IMR-90 (cell line): ENCODE measurements around the gene TBC1D9B. TPM values are rescaled to one million over a fixed set of nuclear protein-coding genes. Genes with fewer than 3 reads are reported as not detected.

ENCODE experiments used
- ATAC-seq: fragments of 200-7000 bp; cut with Tn5 transposase; 2 replicates; pipeline ENCODE4 v1.9.1; 2020; ENCODE audit warnings: low read depth, mild to moderate bottlenecking, moderate library complexity
- BruUV-seq: library from RNA; stranded (reverse); fragments of 400-500 nt; replicated peaks from 2 replicates; lab custom pipeline; 2021; lab: Mats Ljungman, UMichigan
- CTCF ChIA-PET: fragments of 300-600 bp; formaldehyde crosslinking; extraction: SDS; loops from one replicate; lab custom pipeline; 2021; ENCODE audit warnings: antibody characterized with exemption; lab: Yijun Ruan, JAX
- POLR2A ChIA-PET: fragments of 300-600 bp; sonication (Branson Sonifier 250); formaldehyde crosslinking; loops from one replicate; lab custom pipeline; 2022; ENCODE audit warnings: antibody characterized with exemption; ENCODE audit not compliant: unreplicated experiment; lab: Charles Lee
- DNase-seq: peaks from one replicate; pipeline ENCODE4 v3.0.0; 2013
- H2AFZ ChIP-seq: replicated peaks from 2 replicates; pipeline ENCODE3; 2013; ENCODE audit warnings: low read length, mild to moderate bottlenecking; ENCODE audit not compliant: poor library complexity
- H2AK5ac ChIP-seq: 2 replicates; pipeline ENCODE4 v1.6.1; 2013; ENCODE audit warnings: low read depth, low read length, inconsistent platforms
- H2AK9ac ChIP-seq: replicated peaks from 2 replicates; pipeline ENCODE3; 2013; ENCODE audit warnings: mild to moderate bottlenecking, low read depth, low read length, moderate library complexity; ENCODE audit not compliant: poor library complexity
- H2BK120ac ChIP-seq: 2 replicates; pipeline ENCODE4 v1.6.1; 2013; ENCODE audit warnings: low read depth, low read length, inconsistent platforms
- H2BK15ac ChIP-seq: 3 replicates; pipeline ENCODE4 v1.6.1; 2013; ENCODE audit warnings: low read depth, low read length, inconsistent platforms
- H2BK20ac ChIP-seq: 2 replicates; pipeline ENCODE4 v1.6.1; 2013; ENCODE audit warnings: low read depth, mild to moderate bottlenecking, inconsistent platforms, low read length, moderate library complexity
- H2BK5ac ChIP-seq: 2 replicates; pipeline ENCODE4 v1.6.1; 2013; ENCODE audit warnings: mild to moderate bottlenecking, low read depth, low read length, inconsistent platforms; ENCODE audit not compliant: poor library complexity, severe bottlenecking
- H3K14ac ChIP-seq: replicated peaks from 2 replicates; pipeline ENCODE4 v1.6.1; 2013; ENCODE audit warnings: low read depth, low read length, inconsistent platforms
- H3K18ac ChIP-seq: 2 replicates; pipeline ENCODE4 v1.6.1; 2013; ENCODE audit warnings: low read depth, low read length, control low read depth
- H3K23ac ChIP-seq: 2 replicates; pipeline ENCODE4 v1.6.1; 2013; ENCODE audit warnings: low read depth, low read length, inconsistent platforms
- H3K27ac ChIP-seq: 2 replicates; pipeline ENCODE4 v1.5.1; 2013; ENCODE audit warnings: mild to moderate bottlenecking, control low read depth, low read length; ENCODE audit not compliant: insufficient read depth
- H3K27me3 ChIP-seq: 2 replicates; pipeline ENCODE4 v1.6.1; 2013; ENCODE audit warnings: low read length; ENCODE audit not compliant: control insufficient read depth, insufficient read depth
- H3K36me3 ChIP-seq: 2 replicates; pipeline ENCODE4 v1.6.1; 2013; ENCODE audit warnings: low read length, mixed read lengths; ENCODE audit not compliant: control insufficient read depth, insufficient read depth
- H3K4ac ChIP-seq: 2 replicates; pipeline ENCODE4 v1.6.1; 2013; ENCODE audit warnings: low read depth, low read length, inconsistent platforms
- H3K4me1 ChIP-seq: 2 replicates; pipeline ENCODE4 v1.6.1; 2013; ENCODE audit warnings: low read length, mixed read lengths; ENCODE audit not compliant: control insufficient read depth, insufficient read depth
- H3K4me2 ChIP-seq: 2 replicates; pipeline ENCODE4 v1.6.1; 2013; ENCODE audit warnings: low read depth, mild to moderate bottlenecking, control low read depth, low read length, moderate library complexity
- H3K4me3 ChIP-seq: 2 replicates; pipeline ENCODE4 v1.5.1; 2013; ENCODE audit warnings: low read depth, mild to moderate bottlenecking, control low read depth, low read length, moderate library complexity; ENCODE audit not compliant: insufficient read depth
- H3K56ac ChIP-seq: 2 replicates; pipeline ENCODE4 v1.6.1; 2013; ENCODE audit warnings: low read length, inconsistent platforms; ENCODE audit not compliant: insufficient read depth; ENCODE audit errors: extremely low read depth
- H3K79me1 ChIP-seq, 2 experiments: 2 replicates each; pipeline ENCODE4 v1.6.1; 2013; ENCODE audit warnings: low read length in 2 of 2, inconsistent platforms in 1 of 2, low read depth in 1 of 2
- H3K9ac ChIP-seq: 2 replicates; pipeline ENCODE4 v1.6.1; 2013; ENCODE audit warnings: low read depth, low read length, control low read depth
- H3K9me1 ChIP-seq: 2 replicates; pipeline ENCODE4 v1.6.1; 2013; ENCODE audit warnings: low read length, inconsistent platforms; ENCODE audit not compliant: insufficient read depth
- H3K9me3 ChIP-seq: 2 replicates; pipeline ENCODE4 v1.6.1; 2013; ENCODE audit warnings: low read length; ENCODE audit not compliant: control insufficient read depth, insufficient read depth
- H4K20me1 ChIP-seq: 2 replicates; pipeline ENCODE4 v1.6.1; 2013; ENCODE audit warnings: low read length, inconsistent platforms; ENCODE audit not compliant: insufficient read depth
- H4K5ac ChIP-seq: 2 replicates; pipeline ENCODE4 v1.6.1; 2013; ENCODE audit warnings: mild to moderate bottlenecking, low read depth, low read length, control low read depth
- H4K8ac ChIP-seq, 2 experiments: 2 replicates each; pipeline ENCODE4 v1.6.1; 2013; ENCODE audit warnings: low read depth in 2 of 2, low read length in 2 of 2, control low read depth in 1 of 2, inconsistent platforms in 1 of 2
- H4K91ac ChIP-seq: 2 replicates; pipeline ENCODE4 v1.6.1; 2013; ENCODE audit warnings: low read depth, low read length, inconsistent platforms; ENCODE audit not compliant: insufficient read depth
- RAD21 ChIP-seq: IDR thresholded peaks from 2 replicates; pipeline ENCODE4 v1.6.1; 2012; ENCODE audit warnings: low read length, improper control_type of control experiment
- WGBS, 2 experiments: methylation state at CpG; one replicate each; pipeline versions ENCODE4 v1.1.5 to v1.1.7; 2013; ENCODE audit warnings: missing lambda C conversion rate in 2 of 2; ENCODE audit not compliant: insufficient read length in 1 of 2; ENCODE audit errors: extremely low coverage in 2 of 2; 5-methylcytosine and 5-hydroxymethylcytosine counted together
- dilution Hi-C: fragments of 300-500 bp; cut with HindIII; formaldehyde crosslinking; loops from one replicate; pipeline ENCODE4 v1.14.3; 2018; ENCODE audit warnings: low sequenced_read_pairs; ENCODE audit not compliant: unreplicated experiment
- in situ Hi-C: fragments of 300-500 bp; cut with MboI; formaldehyde crosslinking; loops from 3 replicates; pipeline ENCODE4 v1.14.3; 2019; ENCODE audit warnings: low sequenced_read_pairs, inconsistent platforms, mixed read lengths
- intact Hi-C: fragments of 100-400 bp; cut with micrococcal nuclease; formaldehyde crosslinking; loops from 2 replicates; pipeline ENCODE4 v1.10.0; 2022
- polyA plus RNA-seq, 3 experiments: library from polyadenylated mRNA; depleted of rRNA; stranded (reverse); fragments of >200 nt; gene quantifications; 2 replicates each; pipeline ENCODE4 v1.2.3, GENCODE V29; 2012; ENCODE audit warnings: low replicate concordance in 1 of 3
- total RNA-seq: library from RNA; depleted of rRNA; stranded (reverse); fragments of >200 nt; gene quantifications from 2 replicates; pipeline ENCODE4 v1.2.3, GENCODE V29; 2012

Gene TBC1D9B
- total and polyA plus RNA-seq, 2 of the 4 experiments (the other 2 are of a cell fraction) = 58.6 to 78.1 TPM

DNA sequence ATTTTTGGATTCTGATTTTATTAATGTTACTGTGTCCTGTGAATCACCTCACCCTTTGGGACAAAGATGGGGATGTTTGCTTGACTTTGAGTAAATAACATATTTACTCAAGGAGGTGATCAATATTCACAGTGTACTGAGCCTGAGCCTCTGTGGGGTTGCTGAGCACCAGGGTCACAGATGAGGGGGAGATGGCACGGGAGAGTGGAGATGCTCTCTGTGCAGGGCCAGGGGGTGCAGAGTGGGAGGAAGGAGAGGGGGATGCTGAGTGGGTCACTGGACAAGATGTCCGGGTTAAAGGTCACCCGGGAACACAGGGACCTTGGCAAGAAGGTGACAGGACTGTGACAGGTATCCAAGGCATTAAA, 83.0 kb downstream of the TBC1D9B start:
- Histone ChIP-seq H2AFZ (no peak overlapping the region), H3K18ac (no peak overlapping the region), H2BK120ac (no peak overlapping the region), H3K56ac (no peak overlapping the region), H3K4me3 (no peak overlapping the region), H3K9me1 (peaks cover 33% of the 10 kb centered on the region), H3K27ac (no peak overlapping the region), H3K4me1 (peaks cover 26% of the 10 kb centered on the region), H2BK5ac (no peak overlapping the region), H3K36me3 (peaks cover 67% of the 10 kb centered on the region), H3K14ac (no peak overlapping the region), H2AK9ac (no peak overlapping the region), H4K8ac (no peak overlapping the region), H2AK5ac (no peak overlapping the region), H3K4me2 (peak overlapping the region; percentile 18; the same call in 1 of the 2 replicates), H3K27me3 (no peaks in the 10 kb centered on the region), H4K91ac (no peak overlapping the region), H3K23ac (no peak overlapping the region), H3K9ac (no peak overlapping the region), H3K9me3 (no peaks in the 10 kb centered on the region), H3K79me1 (peaks cover 27 to 79% of the 10 kb centered on the region in 2 experiments), H4K5ac (no peak overlapping the region), H2BK20ac (no peak overlapping the region), H3K4ac (no peak overlapping the region), H2BK15ac (no peak overlapping the region), H4K20me1 (peaks cover 85% of the 10 kb centered on the region)
- in situ Hi-C loops (no loop called here), intact Hi-C loops (loop anchor here (5.0 kb wide), 1 partner anchor 202 kb away; the partner anchor contains the start of gene HNRNPH1), dilution Hi-C loops (no loop called here)
- TF ChIP-seq RAD21 = no peak
- 80% methylated on average over 1 of the region's 3 CpGs; no CpG with 5 or more reads in 1 of the 2 experiments for WGBS, 2 experiments
- no peak for DNase-seq
- no TSS peak for BruUV-seq
- no peak for ATAC-seq
- POLR2A ChIA-PET = no interaction called here
- CTCF ChIA-PET = no interaction called here
